GM21737 (cell line): ENCODE results near the gene PDE4DIP.
"Not testable (repeated sequence)": the region's sequence is repeated elsewhere in the genome, so short reads cannot be mapped to it uniquely, and the experiment has no call there.

Source experiments
- ATAC-seq: cut with Tn5 transposase; IDR thresholded peaks from one replicate; pipeline ENCODE4 v1.9.1; 2021; ENCODE audit warnings: mild to moderate bottlenecking, moderate library complexity; ENCODE audit not compliant: unreplicated experiment

PDE4DIP gene

GRCh38 chr1:148969126-148969525, 124.9 kb downstream of the PDE4DIP start:
- not testable (repeated sequence) for ATAC-seq

- not testable (repeated sequence) for ATAC-seq
Observed at GRCh38 chr1:148975453-148975852, 131.2 kb downstream of the PDE4DIP start.

- not testable (repeated sequence) for ATAC-seq
Observed at GRCh38 chr1:148975866-148976537, 131.8 kb downstream of the PDE4DIP start.

- ATAC-seq = not testable (repeated sequence)
Observed at GRCh38 chr1:148977785-148978184, 133.6 kb downstream of the PDE4DIP start.

GRCh38 chr1:148989378-148989777, 145.2 kb downstream of the PDE4DIP start:
- ATAC-seq = not testable (repeated sequence)

GRCh38 chr1:148990233-148990788, 146.1 kb downstream of the PDE4DIP start:
- ATAC-seq = not testable (repeated sequence)

GRCh38 chr1:148991818-148992217, 147.6 kb downstream of the PDE4DIP start:
- not testable (repeated sequence) for ATAC-seq

GRCh38 chr1:148992364-148992763, 148.1 kb downstream of the PDE4DIP start:
- not testable (repeated sequence) for ATAC-seq

- not testable (repeated sequence) for ATAC-seq
Observed at GRCh38 chr1:148996449-148997224, 152.4 kb downstream of the PDE4DIP start.

- ATAC-seq = not testable (repeated sequence)
Observed at GRCh38 chr1:148997405-148997804, 153.2 kb downstream of the PDE4DIP start.

GRCh38 chr1:149002664-149003063, 158.4 kb downstream of the PDE4DIP start:
- ATAC-seq = not testable (repeated sequence)

- ATAC-seq = not testable (repeated sequence)
Observed at GRCh38 chr1:149008326-149008725, 164.1 kb downstream of the PDE4DIP start.

- not testable (repeated sequence) for ATAC-seq
Observed at GRCh38 chr1:149008769-149009168, 164.5 kb downstream of the PDE4DIP start.

GRCh38 chr1:149009761-149010160, 165.5 kb downstream of the PDE4DIP start:
- ATAC-seq = not testable (repeated sequence)

GRCh38 chr1:149012599-149012998, 168.4 kb downstream of the PDE4DIP start:
- ATAC-seq = not testable (repeated sequence)

- ATAC-seq = not testable (repeated sequence)
Observed at GRCh38 chr1:149013513-149013912, 169.3 kb downstream of the PDE4DIP start.

- not testable (repeated sequence) for ATAC-seq
Observed at GRCh38 chr1:149015522-149015921, 171.3 kb downstream of the PDE4DIP start.

- not testable (repeated sequence) for ATAC-seq
Observed at GRCh38 chr1:149016626-149017025, 172.4 kb downstream of the PDE4DIP start.

GRCh38 chr1:149018577-149018976, 174.3 kb downstream of the PDE4DIP start:
- ATAC-seq = not testable (repeated sequence)

- not testable (repeated sequence) for ATAC-seq
Observed at GRCh38 chr1:149024327-149024726, 180.1 kb downstream of the PDE4DIP start.

GRCh38 chr1:149033916-149034315, 189.7 kb downstream of the PDE4DIP start:
- ATAC-seq = not testable (repeated sequence)
